Endodermal cell (in vitro differentiated cells): ENCODE results near the gene NDUFV3. TPM values are rescaled to one million over a fixed set of nuclear protein-coding genes. Genes with fewer than 3 reads are reported as not detected.

Source experiments
- DNase-seq: peaks from one replicate; pipeline ENCODE4 v3.0.0-alpha.2; 2017
- H3K27ac ChIP-seq: 2 replicates; pipeline ENCODE4 v1.5.1; 2013; ENCODE audit warnings: mild to moderate bottlenecking, low read depth, low read length, moderate library complexity
- H3K27me3 ChIP-seq: 2 replicates; pipeline ENCODE4 v1.6.1; 2013; ENCODE audit warnings: mild to moderate bottlenecking, low read length, moderate library complexity; ENCODE audit not compliant: insufficient read depth, control insufficient read depth, poor library complexity, severe bottlenecking
- H3K36me3 ChIP-seq: 2 replicates; pipeline ENCODE4 v1.7.0; 2013; ENCODE audit warnings: mild to moderate bottlenecking, low read length, moderate library complexity; ENCODE audit not compliant: control insufficient read depth, insufficient read depth
- H3K4me1 ChIP-seq: one replicate; pipeline ENCODE4 v1.7.0; 2013; ENCODE audit warnings: low read length; ENCODE audit not compliant: control insufficient read depth, insufficient read depth
- H3K4me3 ChIP-seq: 2 replicates; pipeline ENCODE4 v1.5.1; 2013; ENCODE audit warnings: mild to moderate bottlenecking, low read length, moderate library complexity
- H3K9ac ChIP-seq: 2 replicates; pipeline ENCODE4 v1.6.1; 2013; ENCODE audit warnings: mild to moderate bottlenecking, low read length, moderate library complexity; ENCODE audit not compliant: poor library complexity, severe bottlenecking; ENCODE audit errors: extremely low read depth
- H3K9me3 ChIP-seq: 2 replicates; pipeline ENCODE4 v1.6.1; 2013; ENCODE audit warnings: mild to moderate bottlenecking, low read length, moderate library complexity; ENCODE audit not compliant: control insufficient read depth
- H3K27ac Mint-ChIP-seq: 2 replicates; pipeline ENCODE4 v1.8.0; 2020; ENCODE audit warnings: mixed read lengths
- H3K27me3 Mint-ChIP-seq: 2 replicates; pipeline ENCODE4 v1.8.0; 2021; ENCODE audit warnings: mild to moderate bottlenecking, mixed read lengths; ENCODE audit not compliant: insufficient read depth
- H3K36me3 Mint-ChIP-seq: 2 replicates; pipeline ENCODE4 v1.8.0; 2020; ENCODE audit warnings: low read depth, mixed read lengths
- H3K4me1 Mint-ChIP-seq: 2 replicates; pipeline ENCODE4 v1.8.0; 2020; ENCODE audit warnings: mixed read lengths
- H3K4me3 Mint-ChIP-seq: 2 replicates; pipeline ENCODE4 v1.8.0; 2020; ENCODE audit warnings: mild to moderate bottlenecking, moderate library complexity, mixed read lengths
- H3K9me3 Mint-ChIP-seq: 2 replicates; pipeline ENCODE4 v1.8.0; 2020; ENCODE audit warnings: mild to moderate bottlenecking, mixed read lengths
- CTCF ChIP-seq: fragments of 200-600 bp; sonication (generic); conservative IDR thresholded peaks from 2 replicates; pipeline ENCODE4 v1.5.0; 2021; ENCODE audit warnings: antibody characterized with exemption, mild to moderate bottlenecking
- WGBS, 2 experiments: methylation state at CpG; one replicate each; pipeline versions ENCODE4 v1.1.5 to v1.1.7; 2013; ENCODE audit warnings: missing lambda C conversion rate in 2 of 2, mixed read lengths in 1 of 2; ENCODE audit not compliant: insufficient coverage in 1 of 2, insufficient read length in 1 of 2; 5-methylcytosine and 5-hydroxymethylcytosine counted together
- microRNA-seq: library from miRNA; unstranded; fragments of <30 nt; microRNA quantifications from one replicate; pipeline ENCODE4 v1.2.0, GENCODE V29; 2020; ENCODE audit warnings: borderline microRNAs expressed
- total RNA-seq, 2 donors: library from RNA; stranded (reverse); fragmentation: NEBNext Ultra II Directional in 1 of 2; extraction: Animal tissue kit (Norgen Biotek cat#: 25700) in 1 of 2; gene quantifications; 2 replicates in 1 of 2; 3 replicates in 1 of 2; pipeline ENCODE4 v1.2.1, GENCODE V29; 2021

The NDUFV3 gene
- total RNA-seq, 2 donors from 2014 or later = 25.8 to 27.2 TPM

- no peak for TF ChIP-seq CTCF
- no peak overlapping the region for H3K27ac ChIP-seq
- H3K36me3 ChIP-seq = no peaks in the 10 kb centered on the region
- H3K27me3 ChIP-seq = no peaks in the 10 kb centered on the region
- peak overlapping the region; percentile 70 for H3K27ac Mint-ChIP-seq
- no peak for DNase-seq
- no peak overlapping the region for H3K4me3 Mint-ChIP-seq
- peaks cover 19% of the 10 kb centered on the region for H3K4me1 Mint-ChIP-seq
- H3K9ac ChIP-seq = no peak overlapping the region
- H3K27me3 Mint-ChIP-seq = no peaks in the 10 kb centered on the region
- WGBS, 2 experiments = 90 to 91% methylated on average over 2 to 5 of the region's 6 CpGs
- H3K9me3 Mint-ChIP-seq = peaks cover 8% of the 10 kb centered on the region
- peaks cover 3% of the 10 kb centered on the region for H3K36me3 Mint-ChIP-seq
- no peak overlapping the region for H3K4me3 ChIP-seq
- H3K4me1 ChIP-seq = peaks cover 2% of the 10 kb centered on the region
- H3K9me3 ChIP-seq = no peaks in the 10 kb centered on the region
Observed at GRCh38 chr21:42962380-42963007, 69.4 kb downstream of the NDUFV3 start.

Small RNA genes lying within 50 kb of the gene (microRNA-seq; reads per million reads assigned to microRNA genes)
- not detected for gene MIR5692B

Other genes starting within 250 kb of the NDUFV3 start
- 10 to 100 TPM; 45.9 to 62.4 TPM for gene PDE9A, start 239.7 kb upstream of the NDUFV3 start, total RNA-seq
- 10 to 100 TPM; 26.7 to 33.5 TPM for gene WDR4, start 13.8 kb upstream of the NDUFV3 start, total RNA-seq
- 100 to 1,000 TPM in 1 of 2 donors, 10 to 100 TPM in 1; 34.0 to 186 TPM for gene ERVH48-1, start 32.3 kb downstream of the NDUFV3 start, total RNA-seq
- 10 to 100 TPM; 25.9 to 29.9 TPM for gene PKNOX1, start 81.3 kb downstream of the NDUFV3 start, total RNA-seq
- 100 to 1,000 TPM; 272 to 303 TPM for gene CBS, start 182.5 kb downstream of the NDUFV3 start, total RNA-seq
- gene U2AF1, start 214.3 kb downstream of the NDUFV3 start, total RNA-seq = 100 to 1,000 TPM in 1 of 2 donors, 10 to 100 TPM in 1; 61.8 to 135 TPM